Body of pancreas (tissue), 4 donors: Measurements from ENCODE around the gene DMD. TPM values are rescaled to one million over a fixed set of nuclear protein-coding genes. Genes with fewer than 3 reads are reported as not detected.

Source experiments
- ATAC-seq: fragments of 150-250 bp; one replicate; pipeline ENCODE4 v1.9.1; 2016
- DNase-seq, 4 donors: peaks; one replicate each; pipeline ENCODE4 v3.0.0-alpha.2; 2019
- H3K27ac ChIP-seq, 4 donors: fragments of 200-600 bp; sonication (generic); 1 replicate in 3 of 4; 2 replicates in 1 of 4; pipeline versions ENCODE4 v1.5.1 to v1.6.1; 2016 to 2019; ENCODE audit warnings: mild to moderate bottlenecking in 1 of 4, mixed read lengths in 1 of 4, moderate library complexity in 1 of 4
- H3K27me3 ChIP-seq, 2 donors: fragments of 200-600 bp; sonication (generic); one replicate each; pipeline ENCODE4 v1.6.0; 2016; ENCODE audit warnings: mild to moderate bottlenecking in 1 of 2
- H3K36me3 ChIP-seq, 2 donors: fragments of 200-600 bp; sonication (generic); replicated peaks in 1 of 2; 2 replicates each; pipeline ENCODE4 v1.5.1; 2016; ENCODE audit warnings: low read depth in 2 of 2; ENCODE audit not compliant: insufficient read depth in 1 of 2
- H3K4me1 ChIP-seq: fragments of 200-600 bp; sonication (generic); one replicate; pipeline ENCODE4 v1.6.0; 2016
- H3K4me3 ChIP-seq, 2 donors: fragments of 200-600 bp; sonication (generic); 1 replicate in 1 of 2; 2 replicates in 1 of 2; pipeline ENCODE4 v1.5.1; 2016 to 2019
- H3K9me3 ChIP-seq, 3 donors: fragments of 200-600 bp; sonication (generic); 1 replicate in 2 of 3; 2 replicates in 1 of 3; pipeline ENCODE4 v1.5.1; 2016
- CTCF ChIP-seq, 7 experiments: fragments of 450-650 bp in 4 of 7; fragments of 200-600 bp in 3 of 7; sonication (generic) in 3 of 7; IDR thresholded peaks; one replicate each; pipeline ENCODE4 v1.5.1; 2016 to 2019; ENCODE audit warnings: antibody characterized with exemption in 7 of 7
- POLR2A ChIP-seq, 3 donors: fragments of 450-650 bp; IDR thresholded peaks; one replicate each; pipeline ENCODE4 v1.6.1; 2016; ENCODE audit warnings: antibody characterized with exemption in 3 of 3, mild to moderate bottlenecking in 2 of 3
- WGBS, 2 donors: methylation state at CpG; one replicate each; pipeline ENCODE4 v1.1.5; 2017; 5-methylcytosine and 5-hydroxymethylcytosine counted together
- intact Hi-C: fragments of 100-400 bp; cut with DNase I; formaldehyde crosslinking; loops from one replicate; pipeline ENCODE4 v1.15.1; 2023
- total RNA-seq, 2 donors: library from RNA; depleted of rRNA; stranded (reverse); fragments of >200 nt; gene quantifications; one replicate each; pipeline ENCODE4 v1.1.0, GENCODE V29; 2016

Gene DMD
- total RNA-seq, 2 donors from 2014 or later = 28.5 to 38.6 TPM

DNA sequence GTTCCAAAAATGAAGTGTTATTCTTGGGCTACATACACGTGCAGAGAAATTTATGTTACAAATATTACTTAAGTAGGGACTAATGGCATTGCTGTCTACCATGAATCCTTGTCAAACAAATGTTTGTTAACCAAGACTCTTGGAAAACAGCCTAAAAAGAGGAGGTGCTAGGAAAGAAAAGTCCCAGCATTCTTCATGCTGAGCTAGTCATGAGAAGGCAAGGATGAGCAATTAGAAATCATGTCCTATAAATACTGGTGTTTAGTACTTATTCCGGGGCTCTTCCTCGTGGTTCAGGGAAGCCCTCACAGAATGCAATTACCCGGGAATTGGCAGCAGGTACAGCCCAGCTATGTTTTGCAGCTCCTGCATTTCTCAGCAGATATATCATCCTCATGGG is 1761.4 kb downstream of the DMD start:
- intact Hi-C loops = no loop called here
- H3K27me3 ChIP-seq = no peaks in the 10 kb centered on the region
- DNase-seq (no peak), ATAC-seq (no peak)
- H3K9me3 ChIP-seq = no peaks in the 10 kb centered on the region
- 48 to 65% methylated on average over 4 of the region's 4 CpGs for WGBS, 2 donors
- H3K4me3 ChIP-seq = no peak overlapping the region
- no peak overlapping the region for H3K27ac ChIP-seq
- TF ChIP-seq POLR2A (IDR thresholded peaks at IDR 0.05) (no peak), CTCF (IDR thresholded peaks at IDR 0.05) (no peak)
- H3K36me3 ChIP-seq = no peaks in the 10 kb centered on the region
- no peaks in the 10 kb centered on the region for H3K4me1 ChIP-seq

GRCh38 chrX:31449081-31449480 is 1762.3 kb downstream of the DMD start:
- WGBS, 2 donors = 86 to 93% methylated on average over 3 of the region's 3 CpGs
- no peak for ATAC-seq
- no peaks in the 10 kb centered on the region for H3K36me3 ChIP-seq
- no peak overlapping the region for H3K27ac ChIP-seq
- H3K4me1 ChIP-seq = no peaks in the 10 kb centered on the region
- TF ChIP-seq POLR2A (IDR thresholded peaks at IDR 0.05) = no peak
- no peak for TF ChIP-seq CTCF (IDR thresholded peaks at IDR 0.05)
- no peak for DNase-seq
- intact Hi-C loops = no loop called here
- no peaks in the 10 kb centered on the region for H3K9me3 ChIP-seq
- no peak overlapping the region for H3K4me3 ChIP-seq
- no peaks in the 10 kb centered on the region for H3K27me3 ChIP-seq

- Histone ChIP-seq H3K27me3 (no peaks in the 10 kb centered on the region), H3K36me3 (no peaks in the 10 kb centered on the region), H3K4me3 (no peak overlapping the region), H3K27ac (no peak overlapping the region), H3K9me3 (no peaks in the 10 kb centered on the region), H3K4me1 (no peaks in the 10 kb centered on the region)
- intact Hi-C loops = no loop called here
- ATAC-seq = no peak
- TF ChIP-seq POLR2A (IDR thresholded peaks at IDR 0.05) (no peak), CTCF (IDR thresholded peaks at IDR 0.05) (no peak)
- no peak for DNase-seq
- 70 to 80% methylated on average over 2 to 4 of the region's 4 CpGs for WGBS, 2 donors
Measured at GRCh38 chrX:31445542-31445941, 1765.8 kb downstream of the DMD start.

DNA sequence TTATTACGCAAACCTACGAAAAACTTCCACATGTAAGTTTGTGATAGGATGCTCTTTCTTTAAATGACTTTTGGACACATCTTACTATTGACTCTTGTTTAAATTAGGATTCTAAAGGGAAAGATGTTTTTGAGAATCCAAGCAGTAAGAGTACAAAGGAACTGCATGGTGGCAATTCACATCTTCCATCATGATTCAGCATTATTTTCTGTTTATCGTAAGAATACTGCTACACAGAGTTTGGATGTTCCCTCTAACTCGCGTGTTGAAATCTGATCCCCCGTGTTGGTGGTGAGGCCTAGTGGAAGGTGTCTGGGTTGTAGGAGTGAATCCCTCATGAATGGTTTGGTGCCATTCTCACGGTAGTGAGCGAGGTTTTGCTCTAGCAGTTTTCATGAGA is 1767.7 kb downstream of the DMD start:
- Histone ChIP-seq H3K9me3 (no peaks in the 10 kb centered on the region), H3K36me3 (no peaks in the 10 kb centered on the region), H3K27me3 (no peaks in the 10 kb centered on the region), H3K27ac (no peak overlapping the region), H3K4me3 (no peak overlapping the region), H3K4me1 (no peaks in the 10 kb centered on the region)
- no peak for DNase-seq
- WGBS, 2 donors = 93 to 97% methylated on average over 7 to 8 of the region's 8 CpGs
- no peak for TF ChIP-seq POLR2A (IDR thresholded peaks at IDR 0.05)
- no peak for TF ChIP-seq CTCF (IDR thresholded peaks at IDR 0.05)
- intact Hi-C loops = no loop called here
- ATAC-seq = no peak

DNA sequence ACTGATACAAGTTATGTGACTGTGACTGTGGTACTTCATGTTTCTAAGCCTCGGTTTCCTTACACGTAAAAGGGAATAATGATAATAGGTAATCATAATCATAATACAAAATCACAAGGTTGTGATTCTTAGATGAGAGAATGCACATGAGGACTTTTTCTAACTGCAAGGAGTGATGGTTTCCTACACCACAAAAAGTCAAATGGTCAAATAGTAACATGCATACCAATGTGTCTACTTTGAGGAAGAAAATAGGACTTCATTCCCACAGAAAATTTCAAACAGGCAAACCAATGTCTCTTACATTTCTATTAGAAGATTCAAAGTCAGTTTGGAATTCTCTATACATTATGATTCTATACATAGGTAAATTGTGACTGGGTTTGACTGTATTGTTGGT is 1770.8 kb downstream of the DMD start:
- 94 to 97% methylated on average over 2 of the region's 2 CpGs for WGBS, 2 donors
- Histone ChIP-seq H3K27me3 (no peaks in the 10 kb centered on the region), H3K36me3 (no peaks in the 10 kb centered on the region), H3K4me1 (no peaks in the 10 kb centered on the region), H3K9me3 (no peaks in the 10 kb centered on the region), H3K27ac (no peak overlapping the region), H3K4me3 (no peak overlapping the region)
- TF ChIP-seq CTCF (IDR thresholded peaks at IDR 0.05) (no peak), POLR2A (IDR thresholded peaks at IDR 0.05) (no peak)
- intact Hi-C loops = no loop called here
- ATAC-seq (no peak), DNase-seq (no peak)
